Neural crest cell (in vitro differentiated cells): ENCODE data around the gene TRMT61B. TPM values are rescaled to one million over a fixed set of nuclear protein-coding genes. Genes with fewer than 3 reads are reported as not detected.

ENCODE experiments used
- DNase-seq: peaks from one replicate; pipeline ENCODE4 v3.0.0; 2021; ENCODE audit warnings: low read depth, mixed read lengths, low spot score
- H3K27ac Mint-ChIP-seq: one replicate; pipeline ENCODE4 v1.8.0; 2021; ENCODE audit warnings: mild to moderate bottlenecking, mixed read lengths; ENCODE audit not compliant: unreplicated experiment
- H3K27me3 Mint-ChIP-seq: 2 replicates; pipeline ENCODE4 v1.8.0; 2021; ENCODE audit warnings: low read depth, mild to moderate bottlenecking, mixed read lengths
- H3K36me3 Mint-ChIP-seq: 2 replicates; pipeline ENCODE4 v1.8.0; 2021; ENCODE audit warnings: low read depth, mild to moderate bottlenecking, mixed read lengths
- H3K4me1 Mint-ChIP-seq: 2 replicates; pipeline ENCODE4 v1.8.0; 2021; ENCODE audit warnings: mixed read lengths
- H3K4me3 Mint-ChIP-seq: one replicate; pipeline ENCODE4 v1.8.0; 2021; ENCODE audit warnings: mild to moderate bottlenecking, mixed read lengths
- H3K9me3 Mint-ChIP-seq: 2 replicates; pipeline ENCODE4 v1.8.0; 2021; ENCODE audit warnings: mixed read lengths
- total RNA-seq: library from RNA; stranded (reverse); gene quantifications from 2 replicates; pipeline ENCODE4 v1.2.1, GENCODE V29; 2021
- TF ChIP-seq, protein P1 (sequence below): fragments of 200-600 bp; sonication (generic); conservative IDR thresholded peaks from 2 replicates; pipeline ENCODE4 v1.5.0; 2021; ENCODE audit warnings: antibody characterized with exemption, mild to moderate bottlenecking

Gene TRMT61B
- total RNA-seq, 1 donor from 2014 or later = 21.8 TPM

DNA sequence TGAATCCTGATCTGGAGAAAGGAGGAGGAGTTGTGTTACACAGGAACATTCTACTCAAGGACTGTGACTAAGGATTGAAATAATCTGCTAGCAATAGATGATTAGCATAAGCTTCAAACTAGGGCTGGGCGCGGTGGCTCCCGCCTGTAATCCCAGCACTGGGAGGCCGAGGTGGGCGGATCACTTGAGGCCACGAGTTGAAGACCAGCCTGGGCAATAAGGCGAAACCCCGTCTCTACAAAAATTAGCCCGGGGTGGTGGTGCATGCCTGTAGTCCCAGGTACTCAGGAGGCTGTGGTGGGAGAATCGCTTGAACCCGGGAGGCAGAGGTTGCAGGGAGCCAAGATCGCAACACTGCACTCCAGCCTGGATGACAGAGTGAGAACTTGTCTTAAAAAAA lies 1.5 kb downstream of the TRMT61B start:
- H3K27me3 Mint-ChIP-seq = peaks cover 21% of the 10 kb centered on the region
- no peak for DNase-seq

DNA sequence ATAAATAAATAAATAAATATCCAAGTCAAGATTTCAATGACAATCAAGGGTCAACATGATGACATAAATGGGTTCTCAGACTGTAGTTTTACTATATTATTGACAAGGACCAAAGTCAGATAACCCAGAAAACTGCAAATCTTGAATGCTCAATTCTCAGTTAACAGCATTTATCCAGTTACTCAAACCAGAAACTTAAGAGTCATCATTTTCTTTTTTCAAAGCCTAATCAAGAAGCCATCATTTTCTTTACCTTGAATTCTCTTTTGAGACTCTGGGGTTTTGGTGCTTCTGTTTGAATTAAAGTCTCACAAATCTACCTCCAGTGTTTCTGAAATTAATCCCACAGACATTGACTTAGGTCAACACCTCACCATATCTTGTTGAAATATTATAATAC lies 14.1 kb downstream of the TRMT61B start:
- Mint-ChIP-seq H3K36me3 (peaks cover 12% of the 10 kb centered on the region), H3K9me3 (no peaks in the 10 kb centered on the region), H3K4me1 (no peaks in the 10 kb centered on the region), H3K27ac (no peak overlapping the region), H3K27me3 (no peaks in the 10 kb centered on the region), H3K4me3 (no peak overlapping the region)
- TF ChIP-seq, protein P1, sequence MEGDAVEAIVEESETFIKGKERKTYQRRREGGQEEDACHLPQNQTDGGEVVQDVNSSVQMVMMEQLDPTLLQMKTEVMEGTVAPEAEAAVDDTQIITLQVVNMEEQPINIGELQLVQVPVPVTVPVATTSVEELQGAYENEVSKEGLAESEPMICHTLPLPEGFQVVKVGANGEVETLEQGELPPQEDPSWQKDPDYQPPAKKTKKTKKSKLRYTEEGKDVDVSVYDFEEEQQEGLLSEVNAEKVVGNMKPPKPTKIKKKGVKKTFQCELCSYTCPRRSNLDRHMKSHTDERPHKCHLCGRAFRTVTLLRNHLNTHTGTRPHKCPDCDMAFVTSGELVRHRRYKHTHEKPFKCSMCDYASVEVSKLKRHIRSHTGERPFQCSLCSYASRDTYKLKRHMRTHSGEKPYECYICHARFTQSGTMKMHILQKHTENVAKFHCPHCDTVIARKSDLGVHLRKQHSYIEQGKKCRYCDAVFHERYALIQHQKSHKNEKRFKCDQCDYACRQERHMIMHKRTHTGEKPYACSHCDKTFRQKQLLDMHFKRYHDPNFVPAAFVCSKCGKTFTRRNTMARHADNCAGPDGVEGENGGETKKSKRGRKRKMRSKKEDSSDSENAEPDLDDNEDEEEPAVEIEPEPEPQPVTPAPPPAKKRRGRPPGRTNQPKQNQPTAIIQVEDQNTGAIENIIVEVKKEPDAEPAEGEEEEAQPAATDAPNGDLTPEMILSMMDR = no peak
- DNase-seq = no peak

More for the DNA sequence above, 1.5 kb downstream of the TRMT61B start:
- peaks cover 30% of the 10 kb centered on the region for H3K4me1 Mint-ChIP-seq
- TF ChIP-seq, protein P1 = no peak
- H3K4me3 Mint-ChIP-seq = peak overlapping the region; percentile 71
- no peaks in the 10 kb centered on the region for H3K9me3 Mint-ChIP-seq
- no peak overlapping the region for H3K27ac Mint-ChIP-seq
- H3K36me3 Mint-ChIP-seq = no peaks in the 10 kb centered on the region

DNA sequence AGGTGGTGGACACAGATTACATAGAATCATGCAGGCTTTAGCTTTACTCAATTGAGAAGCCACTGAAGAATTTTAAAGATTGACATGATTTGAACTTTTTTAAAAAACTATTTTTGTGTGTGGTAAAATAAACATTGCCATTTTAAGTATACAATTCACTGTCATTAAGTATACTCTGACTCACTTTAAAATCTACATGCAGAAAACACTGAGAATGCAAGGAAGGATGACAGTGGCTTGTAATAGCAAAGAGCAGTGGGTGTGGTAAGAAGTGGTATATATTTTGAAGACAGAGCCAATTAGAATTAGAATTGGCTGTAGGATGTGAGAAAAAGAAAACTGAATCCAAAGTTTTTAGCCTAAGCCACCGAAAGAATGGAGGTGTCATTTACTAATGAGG lies 14.9 kb downstream of the TRMT61B start:
- TF ChIP-seq, protein P1 = no peak
- no peak overlapping the region for H3K27ac Mint-ChIP-seq
- H3K4me1 Mint-ChIP-seq = no peaks in the 10 kb centered on the region
- H3K27me3 Mint-ChIP-seq = no peaks in the 10 kb centered on the region
- no peak for DNase-seq
- H3K9me3 Mint-ChIP-seq = no peaks in the 10 kb centered on the region
- H3K36me3 Mint-ChIP-seq = peaks cover 6% of the 10 kb centered on the region
- H3K4me3 Mint-ChIP-seq = no peak overlapping the region

DNA sequence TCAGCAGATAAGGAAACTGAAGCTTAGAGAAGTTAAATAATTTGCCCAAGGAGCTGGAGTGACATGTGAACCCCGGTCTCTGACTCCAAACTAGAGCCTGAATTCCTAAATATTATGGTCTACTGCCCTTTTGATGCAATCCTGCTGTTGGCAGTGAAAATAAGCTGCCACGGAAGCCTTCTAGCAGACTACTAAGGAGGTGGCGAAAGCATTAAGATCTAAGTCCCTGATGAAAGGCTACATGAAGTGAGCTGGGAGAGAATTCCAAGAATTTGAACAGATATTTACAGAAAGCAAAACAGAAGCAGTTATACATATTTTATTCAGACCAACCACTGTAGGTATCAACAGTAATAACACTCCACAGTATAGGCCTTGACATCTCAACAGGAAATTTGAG lies 28.1 kb downstream of the TRMT61B start:
- Mint-ChIP-seq H3K9me3 (no peaks in the 10 kb centered on the region), H3K36me3 (peaks cover 2% of the 10 kb centered on the region), H3K27me3 (no peaks in the 10 kb centered on the region), H3K4me1 (no peaks in the 10 kb centered on the region), H3K27ac (no peak overlapping the region), H3K4me3 (no peak overlapping the region)
- TF ChIP-seq, protein P1 = no peak
- DNase-seq = no peak

DNA sequence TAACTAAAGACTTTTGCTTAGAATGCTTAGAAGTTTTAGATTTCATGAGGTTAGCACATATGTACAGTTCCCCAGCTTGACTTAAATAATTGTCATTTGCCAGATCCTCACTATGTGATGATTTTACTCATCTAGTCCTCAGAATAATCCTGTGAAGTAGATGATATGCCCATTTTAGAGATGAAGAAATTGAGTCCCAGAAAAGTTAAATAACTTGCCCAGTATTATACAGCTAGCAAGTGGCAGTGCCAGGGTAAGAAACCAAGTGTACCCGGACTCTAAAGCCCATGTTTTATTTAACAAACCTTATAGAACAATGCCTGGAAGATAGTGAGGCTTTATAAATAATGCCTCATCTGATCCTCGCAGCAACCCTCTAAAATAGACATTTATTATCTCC lies 31.1 kb downstream of the TRMT61B start:
- Mint-ChIP-seq H3K27me3 (no peaks in the 10 kb centered on the region), H3K4me1 (no peaks in the 10 kb centered on the region), H3K9me3 (no peaks in the 10 kb centered on the region), H3K36me3 (no peaks in the 10 kb centered on the region), H3K4me3 (no peak overlapping the region), H3K27ac (no peak overlapping the region)
- TF ChIP-seq, protein P1 = no peak
- DNase-seq = no peak

DNA sequence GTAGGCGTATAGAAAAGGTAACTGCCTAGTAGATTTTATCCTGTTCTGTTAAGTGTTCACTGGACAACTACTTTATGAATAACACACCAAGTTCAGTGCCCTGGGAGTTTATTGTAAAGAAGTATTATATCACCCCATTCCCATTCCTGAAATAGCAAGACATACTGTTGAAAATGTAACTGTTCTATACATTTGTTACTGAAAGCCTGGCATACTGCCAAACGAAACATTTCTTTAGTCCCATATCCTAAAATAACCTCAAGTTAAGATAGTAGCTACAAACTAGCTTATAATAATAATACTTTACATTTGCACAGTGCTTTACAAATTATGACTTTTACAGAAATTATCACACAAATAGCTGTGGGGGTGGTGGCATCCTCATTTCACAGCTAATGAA lies 34.3 kb downstream of the TRMT61B start:
- Mint-ChIP-seq H3K4me3 (no peak overlapping the region), H3K27ac (no peak overlapping the region), H3K4me1 (no peaks in the 10 kb centered on the region), H3K9me3 (no peaks in the 10 kb centered on the region), H3K27me3 (no peaks in the 10 kb centered on the region), H3K36me3 (no peaks in the 10 kb centered on the region)
- DNase-seq = no peak
- TF ChIP-seq, protein P1 = no peak
